ENCODE data around the gene SEMA3D.

The SEMA3D gene

GRCh38 chr7:84985073-84985784 lies 201.6 kb downstream of the SEMA3D start:
- H3K4me3 ChIP-seq (ENCODE audit: low read length) = no peak overlapping the region
- no peaks in the 10 kb centered on the region for H3K4me1 ChIP-seq (ENCODE audit: control insufficient read depth, insufficient read depth, low read length)
- no peak for DNase-seq (ENCODE audit: low read depth)
- no peaks in the 10 kb centered on the region for H3K36me3 ChIP-seq (ENCODE audit: control insufficient read depth, insufficient read depth, low read length, severe bottlenecking)
- peaks cover 4% of the 10 kb centered on the region for H3K9me3 ChIP-seq (ENCODE audit: control insufficient read depth, low read length)
- H3K9ac ChIP-seq (ENCODE audit: low read length) = no peak overlapping the region
- H3K27me3 ChIP-seq (replicated peaks; ENCODE audit: control insufficient read depth, insufficient read depth, low read length) = no peaks in the 10 kb centered on the region

DNA sequence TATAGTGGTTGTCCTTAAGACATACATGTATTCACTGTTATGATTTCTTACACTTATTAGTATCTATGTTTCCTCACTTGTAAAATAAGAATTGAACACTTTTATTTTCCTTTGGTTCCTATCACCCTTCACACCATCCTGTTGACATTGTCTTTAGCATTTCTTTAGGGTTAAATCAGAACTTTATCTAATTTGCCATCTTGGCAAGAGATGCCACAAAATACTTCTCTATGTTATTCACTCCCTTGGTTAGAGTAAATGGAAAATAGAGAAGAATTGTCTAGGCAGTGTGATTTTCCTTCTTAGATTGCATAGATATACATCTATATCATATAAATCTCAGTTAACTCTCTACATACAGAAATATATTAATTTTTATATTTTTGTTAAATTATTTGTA lies 204.7 kb downstream of the SEMA3D start:
- H3K9me3 ChIP-seq (ENCODE audit: control insufficient read depth, low read length) = peaks cover 4% of the 10 kb centered on the region
- DNase-seq (ENCODE audit: low read depth) = peak; percentile 15
- no peaks in the 10 kb centered on the region for H3K36me3 ChIP-seq (ENCODE audit: control insufficient read depth, insufficient read depth, low read length, severe bottlenecking)
- no peak overlapping the region for H3K4me3 ChIP-seq (ENCODE audit: low read length)
- H3K4me1 ChIP-seq (ENCODE audit: control insufficient read depth, insufficient read depth, low read length) = no peaks in the 10 kb centered on the region
- no peaks in the 10 kb centered on the region for H3K27me3 ChIP-seq (replicated peaks; ENCODE audit: control insufficient read depth, insufficient read depth, low read length)
- H3K9ac ChIP-seq (ENCODE audit: low read length) = no peak overlapping the region

DNA sequence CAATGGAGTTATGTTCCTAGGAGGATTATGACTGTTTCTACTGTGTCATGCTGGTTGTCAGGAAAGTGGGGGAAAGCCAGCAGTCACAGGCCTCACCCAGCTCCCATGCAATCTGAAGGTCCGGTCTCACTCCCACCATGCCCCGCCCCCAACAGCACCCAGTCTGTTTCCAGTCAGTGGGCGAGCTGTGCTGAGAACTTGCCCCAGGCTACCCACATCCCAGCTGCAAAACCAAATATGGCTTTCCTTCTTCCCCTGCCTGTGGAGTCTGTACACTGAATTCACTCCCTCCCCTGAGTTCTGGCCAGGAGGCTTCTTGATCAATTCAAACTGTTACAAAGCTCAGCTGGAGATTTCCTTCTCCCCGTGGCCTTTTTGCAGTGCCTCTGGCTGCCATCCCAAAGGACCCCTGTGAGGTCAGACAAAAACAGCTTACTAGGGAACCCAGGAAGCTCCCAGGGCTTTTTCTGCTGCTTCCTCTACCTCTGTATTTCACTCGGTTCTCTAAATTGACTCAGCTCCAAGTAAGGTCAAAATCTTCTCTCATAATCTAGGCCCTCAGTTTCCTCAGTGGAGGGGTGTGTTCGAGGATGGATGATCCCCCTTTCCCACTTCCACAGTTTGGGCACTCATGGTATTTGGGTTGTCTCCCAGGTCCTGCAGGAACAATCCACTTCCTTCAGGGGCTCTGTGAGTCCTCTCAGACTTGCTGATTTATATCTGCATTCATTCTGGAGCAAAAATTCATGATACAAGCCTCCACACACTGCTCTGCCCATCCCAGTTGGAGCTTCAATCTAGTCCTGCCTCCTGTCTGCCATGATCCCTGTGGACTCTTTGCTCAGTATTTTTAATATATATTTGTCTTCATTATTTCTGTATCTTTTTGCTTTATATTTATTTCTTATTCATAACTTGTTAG lies 205.5 kb downstream of the SEMA3D start:
- H3K9me3 ChIP-seq (ENCODE audit: control insufficient read depth, low read length) = peaks cover 4% of the 10 kb centered on the region
- DNase-seq (ENCODE audit: low read depth) = peak; percentile 10
- H3K27me3 ChIP-seq (replicated peaks; ENCODE audit: control insufficient read depth, insufficient read depth, low read length) = no peaks in the 10 kb centered on the region
- no peak overlapping the region for H3K9ac ChIP-seq (ENCODE audit: low read length)
- no peaks in the 10 kb centered on the region for H3K36me3 ChIP-seq (ENCODE audit: control insufficient read depth, insufficient read depth, low read length, severe bottlenecking)
- H3K4me3 ChIP-seq (ENCODE audit: low read length) = no peak overlapping the region
- no peaks in the 10 kb centered on the region for H3K4me1 ChIP-seq (ENCODE audit: control insufficient read depth, insufficient read depth, low read length)

- H3K4me1 ChIP-seq (ENCODE audit: control insufficient read depth, insufficient read depth, low read length) = peaks cover 5% of the 10 kb centered on the region
- no peaks in the 10 kb centered on the region for H3K36me3 ChIP-seq (ENCODE audit: control insufficient read depth, insufficient read depth, low read length, severe bottlenecking)
- no peaks in the 10 kb centered on the region for H3K27me3 ChIP-seq (replicated peaks; ENCODE audit: control insufficient read depth, insufficient read depth, low read length)
- H3K9me3 ChIP-seq (ENCODE audit: control insufficient read depth, low read length) = no peaks in the 10 kb centered on the region
- no peak overlapping the region for H3K4me3 ChIP-seq (ENCODE audit: low read length)
- DNase-seq (ENCODE audit: low read depth) = peak; percentile 9
- no peak overlapping the region for H3K9ac ChIP-seq (ENCODE audit: low read length)
Measured at GRCh38 chr7:84975586-84976185, 211.2 kb downstream of the SEMA3D start.

- DNase-seq (ENCODE audit: low read depth) = no peak
- Histone ChIP-seq H3K4me3 (ENCODE audit: low read length) (no peak overlapping the region), H3K36me3 (ENCODE audit: control insufficient read depth, insufficient read depth, low read length, severe bottlenecking) (no peaks in the 10 kb centered on the region), H3K9me3 (ENCODE audit: control insufficient read depth, low read length) (no peaks in the 10 kb centered on the region), H3K9ac (ENCODE audit: low read length) (no peak overlapping the region), H3K27me3 (replicated peaks; ENCODE audit: control insufficient read depth, insufficient read depth, low read length) (no peaks in the 10 kb centered on the region), H3K4me1 (ENCODE audit: control insufficient read depth, insufficient read depth, low read length) (peaks cover 5% of the 10 kb centered on the region)
Measured at GRCh38 chr7:84971360-84971759, 215.5 kb downstream of the SEMA3D start.

DNA sequence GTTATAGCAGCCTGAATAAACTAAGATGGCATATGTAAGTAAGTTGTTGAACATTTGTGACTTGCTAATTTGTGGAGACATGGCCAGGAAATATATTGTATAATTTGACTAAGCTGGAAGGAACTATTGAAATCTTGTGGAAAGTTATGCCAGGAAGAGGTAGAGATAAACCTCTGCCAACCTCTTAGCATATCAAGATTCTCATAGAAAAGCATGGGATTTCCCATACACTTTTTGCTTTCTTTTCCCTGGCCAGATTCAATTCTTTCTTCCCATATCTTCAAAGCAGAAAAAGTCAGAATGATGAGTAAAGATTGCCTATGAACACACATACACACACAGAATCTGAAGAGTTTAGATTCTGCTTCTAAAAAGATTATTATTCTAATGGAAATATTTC lies 216.2 kb downstream of the SEMA3D start:
- H3K4me1 ChIP-seq (ENCODE audit: control insufficient read depth, insufficient read depth, low read length) = peaks cover 5% of the 10 kb centered on the region
- H3K9ac ChIP-seq (ENCODE audit: low read length) = no peak overlapping the region
- no peaks in the 10 kb centered on the region for H3K9me3 ChIP-seq (ENCODE audit: control insufficient read depth, low read length)
- H3K4me3 ChIP-seq (ENCODE audit: low read length) = no peak overlapping the region
- DNase-seq (ENCODE audit: low read depth) = no peak
- no peaks in the 10 kb centered on the region for H3K36me3 ChIP-seq (ENCODE audit: control insufficient read depth, insufficient read depth, low read length, severe bottlenecking)
- no peaks in the 10 kb centered on the region for H3K27me3 ChIP-seq (replicated peaks; ENCODE audit: control insufficient read depth, insufficient read depth, low read length)

DNA sequence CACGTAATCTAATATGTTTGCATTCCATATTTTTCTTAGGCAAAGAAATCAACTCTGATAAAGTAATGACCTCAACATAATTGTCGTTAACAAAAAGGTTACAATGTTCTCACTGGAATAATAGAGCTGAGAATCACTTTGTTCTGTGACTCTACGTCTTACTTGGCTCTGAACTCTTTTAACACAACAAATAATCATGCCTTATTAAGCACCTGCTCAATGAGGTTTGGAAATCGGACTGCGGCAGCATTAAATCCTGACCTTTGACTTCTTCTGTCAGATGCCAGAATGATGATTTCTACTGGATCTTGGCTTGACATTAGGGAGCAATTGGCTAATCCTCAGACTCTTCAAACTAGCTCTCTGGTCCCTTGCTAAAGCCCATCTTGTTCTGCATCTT lies 233.6 kb downstream of the SEMA3D start:
- H3K4me1 ChIP-seq (ENCODE audit: control insufficient read depth, insufficient read depth, low read length) = no peaks in the 10 kb centered on the region
- no peak overlapping the region for H3K4me3 ChIP-seq (ENCODE audit: low read length)
- DNase-seq (ENCODE audit: low read depth) = no peak
- no peaks in the 10 kb centered on the region for H3K9me3 ChIP-seq (ENCODE audit: control insufficient read depth, low read length)
- H3K36me3 ChIP-seq (ENCODE audit: control insufficient read depth, insufficient read depth, low read length, severe bottlenecking) = no peaks in the 10 kb centered on the region
- no peaks in the 10 kb centered on the region for H3K27me3 ChIP-seq (replicated peaks; ENCODE audit: control insufficient read depth, insufficient read depth, low read length)
- H3K9ac ChIP-seq (ENCODE audit: low read length) = no peak overlapping the region

DNA sequence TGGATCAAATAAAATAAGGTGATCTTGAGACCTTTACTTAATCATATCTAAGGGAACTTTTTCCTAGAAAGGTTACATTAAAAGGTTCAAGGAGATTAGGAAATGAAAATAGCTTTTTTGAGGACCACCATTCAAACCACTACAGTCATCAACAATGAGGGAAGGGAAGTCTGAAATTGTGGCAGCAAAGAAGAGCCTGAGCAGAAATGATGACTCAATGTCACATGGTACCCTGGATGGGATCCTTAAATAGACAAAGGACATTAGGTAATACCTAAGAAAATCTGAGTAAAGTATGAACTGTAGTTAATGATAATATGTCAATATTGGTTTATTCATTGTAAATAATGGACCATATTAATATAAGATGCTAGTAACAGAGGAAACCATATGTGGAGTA lies 236.0 kb downstream of the SEMA3D start:
- no peaks in the 10 kb centered on the region for H3K9me3 ChIP-seq (ENCODE audit: control insufficient read depth, low read length)
- no peak overlapping the region for H3K4me3 ChIP-seq (ENCODE audit: low read length)
- no peak for DNase-seq (ENCODE audit: low read depth)
- no peak overlapping the region for H3K9ac ChIP-seq (ENCODE audit: low read length)
- no peaks in the 10 kb centered on the region for H3K27me3 ChIP-seq (replicated peaks; ENCODE audit: control insufficient read depth, insufficient read depth, low read length)
- no peaks in the 10 kb centered on the region for H3K4me1 ChIP-seq (ENCODE audit: control insufficient read depth, insufficient read depth, low read length)
- no peaks in the 10 kb centered on the region for H3K36me3 ChIP-seq (ENCODE audit: control insufficient read depth, insufficient read depth, low read length, severe bottlenecking)

- Histone ChIP-seq H3K9ac (ENCODE audit: low read length) (no peak overlapping the region), H3K36me3 (ENCODE audit: control insufficient read depth, insufficient read depth, low read length, severe bottlenecking) (no peaks in the 10 kb centered on the region), H3K4me1 (ENCODE audit: control insufficient read depth, insufficient read depth, low read length) (no peaks in the 10 kb centered on the region), H3K27me3 (replicated peaks; ENCODE audit: control insufficient read depth, insufficient read depth, low read length) (no peaks in the 10 kb centered on the region), H3K4me3 (ENCODE audit: low read length) (no peak overlapping the region), H3K9me3 (ENCODE audit: control insufficient read depth, low read length) (no peaks in the 10 kb centered on the region)
- no peak for DNase-seq (ENCODE audit: low read depth)
Measured at GRCh38 chr7:84949501-84949900, 237.4 kb downstream of the SEMA3D start.

GRCh38 chr7:84949067-84949466 lies 237.8 kb downstream of the SEMA3D start:
- no peaks in the 10 kb centered on the region for H3K36me3 ChIP-seq (ENCODE audit: control insufficient read depth, insufficient read depth, low read length, severe bottlenecking)
- no peak for DNase-seq (ENCODE audit: low read depth)
- no peak overlapping the region for H3K4me3 ChIP-seq (ENCODE audit: low read length)
- no peak overlapping the region for H3K9ac ChIP-seq (ENCODE audit: low read length)
- no peaks in the 10 kb centered on the region for H3K9me3 ChIP-seq (ENCODE audit: control insufficient read depth, low read length)
- H3K4me1 ChIP-seq (ENCODE audit: control insufficient read depth, insufficient read depth, low read length) = no peaks in the 10 kb centered on the region
- no peaks in the 10 kb centered on the region for H3K27me3 ChIP-seq (replicated peaks; ENCODE audit: control insufficient read depth, insufficient read depth, low read length)

DNA sequence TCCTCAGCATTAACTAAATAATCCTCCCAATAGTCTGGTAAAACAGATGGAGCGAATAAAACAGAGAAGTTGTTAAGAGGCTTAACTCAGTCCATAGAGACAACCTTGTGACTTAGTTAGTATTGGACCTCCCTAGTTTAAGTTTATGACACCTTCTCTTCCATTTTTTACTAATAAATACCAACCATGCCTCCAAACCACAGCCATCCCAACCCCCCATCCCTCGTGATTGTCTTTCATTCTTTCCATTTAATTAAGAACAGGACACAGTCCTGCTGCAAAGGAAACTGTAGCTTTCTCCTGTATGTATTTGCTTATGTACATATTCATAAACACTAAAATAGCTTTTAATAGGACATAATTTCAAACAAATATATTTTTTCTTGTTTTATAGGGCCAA lies 238.2 kb downstream of the SEMA3D start:
- Histone ChIP-seq H3K4me1 (ENCODE audit: control insufficient read depth, insufficient read depth, low read length) (no peaks in the 10 kb centered on the region), H3K9ac (ENCODE audit: low read length) (no peak overlapping the region), H3K9me3 (ENCODE audit: control insufficient read depth, low read length) (no peaks in the 10 kb centered on the region), H3K36me3 (ENCODE audit: control insufficient read depth, insufficient read depth, low read length, severe bottlenecking) (no peaks in the 10 kb centered on the region), H3K27me3 (replicated peaks; ENCODE audit: control insufficient read depth, insufficient read depth, low read length) (no peaks in the 10 kb centered on the region), H3K4me3 (ENCODE audit: low read length) (no peak overlapping the region)
- peak; percentile 9 for DNase-seq (ENCODE audit: low read depth)
